Measurements from ENCODE around the gene CYP19A1. TPM values are rescaled to one million over a fixed set of nuclear protein-coding genes. Genes with fewer than 3 reads are reported as not detected.

The CYP19A1 gene
- total RNA-seq, 2 donors from 2014 or later: not detected

DNA sequence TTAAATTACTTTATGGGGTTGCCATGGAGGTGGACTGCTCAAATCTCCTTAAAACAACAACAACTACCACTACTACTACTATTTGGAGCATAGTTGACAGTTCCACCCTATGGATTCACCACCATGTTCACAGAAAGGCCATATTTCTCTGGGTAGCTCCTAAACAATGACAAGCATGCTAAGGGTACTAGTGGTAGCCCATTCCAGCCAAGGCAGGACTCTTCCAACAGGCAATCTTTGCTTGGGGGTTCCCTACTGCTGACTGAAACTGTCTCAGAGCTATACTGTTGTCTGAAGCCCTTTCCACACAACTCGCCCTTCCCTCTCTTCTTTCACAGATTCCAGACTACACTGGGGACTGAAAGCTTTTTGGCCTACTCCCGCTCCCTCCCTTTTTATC, 68.9 kb downstream of the CYP19A1 start:
- no peak overlapping the region for H3K27ac ChIP-seq
- intact Hi-C loops (cut with DNase I): no loop called here
- no peaks in the 10 kb centered on the region for H3K36me3 ChIP-seq
- H3K9me3 ChIP-seq: no peaks in the 10 kb centered on the region
- no peak for DNase-seq
- TF ChIP-seq, protein P1, sequence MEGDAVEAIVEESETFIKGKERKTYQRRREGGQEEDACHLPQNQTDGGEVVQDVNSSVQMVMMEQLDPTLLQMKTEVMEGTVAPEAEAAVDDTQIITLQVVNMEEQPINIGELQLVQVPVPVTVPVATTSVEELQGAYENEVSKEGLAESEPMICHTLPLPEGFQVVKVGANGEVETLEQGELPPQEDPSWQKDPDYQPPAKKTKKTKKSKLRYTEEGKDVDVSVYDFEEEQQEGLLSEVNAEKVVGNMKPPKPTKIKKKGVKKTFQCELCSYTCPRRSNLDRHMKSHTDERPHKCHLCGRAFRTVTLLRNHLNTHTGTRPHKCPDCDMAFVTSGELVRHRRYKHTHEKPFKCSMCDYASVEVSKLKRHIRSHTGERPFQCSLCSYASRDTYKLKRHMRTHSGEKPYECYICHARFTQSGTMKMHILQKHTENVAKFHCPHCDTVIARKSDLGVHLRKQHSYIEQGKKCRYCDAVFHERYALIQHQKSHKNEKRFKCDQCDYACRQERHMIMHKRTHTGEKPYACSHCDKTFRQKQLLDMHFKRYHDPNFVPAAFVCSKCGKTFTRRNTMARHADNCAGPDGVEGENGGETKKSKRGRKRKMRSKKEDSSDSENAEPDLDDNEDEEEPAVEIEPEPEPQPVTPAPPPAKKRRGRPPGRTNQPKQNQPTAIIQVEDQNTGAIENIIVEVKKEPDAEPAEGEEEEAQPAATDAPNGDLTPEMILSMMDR (IDR thresholded peaks at IDR 0.05): no peak
- H3K4me3 ChIP-seq: no peak overlapping the region
- H3K9ac ChIP-seq (ENCODE audit: low read depth in 2 of 2, low read length in 2 of 2): no peak overlapping the region
- peaks cover 8% of the 10 kb centered on the region for H3K27me3 ChIP-seq
- H3K4me1 ChIP-seq: peaks cover 5% of the 10 kb centered on the region

DNA sequence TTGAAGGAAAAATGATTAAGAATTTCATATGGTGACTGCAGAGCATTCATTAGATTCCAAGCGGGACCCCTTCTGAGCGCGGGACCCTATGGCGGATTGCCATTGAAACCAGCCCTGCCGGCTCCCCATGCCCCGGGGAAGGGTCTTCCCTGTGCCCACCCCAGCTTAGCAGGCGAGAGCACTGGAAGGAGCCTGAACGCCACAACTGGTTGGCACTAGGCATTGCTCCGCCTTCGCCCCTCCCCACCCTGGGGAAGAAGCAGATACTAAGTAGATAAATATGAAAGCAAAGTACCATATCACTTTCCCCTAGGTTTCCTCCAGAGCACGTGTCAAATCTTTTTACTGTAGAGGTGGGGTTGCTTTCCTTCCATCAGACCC, 70.7 kb downstream of the CYP19A1 start:
- TF ChIP-seq, protein P1 (IDR thresholded peaks at IDR 0.05): no peak
- no peak for DNase-seq
- H3K27me3 ChIP-seq: peaks cover 8% of the 10 kb centered on the region
- intact Hi-C loops (cut with DNase I): no loop called here
- H3K9me3 ChIP-seq: no peaks in the 10 kb centered on the region
- H3K36me3 ChIP-seq: no peaks in the 10 kb centered on the region
- H3K9ac ChIP-seq (ENCODE audit: low read depth in 2 of 2, low read length in 2 of 2): no peak overlapping the region
- peaks cover 5% of the 10 kb centered on the region for H3K4me1 ChIP-seq
- no peak overlapping the region for H3K27ac ChIP-seq
- peak overlapping the region; percentile 34 for H3K4me3 ChIP-seq

DNA sequence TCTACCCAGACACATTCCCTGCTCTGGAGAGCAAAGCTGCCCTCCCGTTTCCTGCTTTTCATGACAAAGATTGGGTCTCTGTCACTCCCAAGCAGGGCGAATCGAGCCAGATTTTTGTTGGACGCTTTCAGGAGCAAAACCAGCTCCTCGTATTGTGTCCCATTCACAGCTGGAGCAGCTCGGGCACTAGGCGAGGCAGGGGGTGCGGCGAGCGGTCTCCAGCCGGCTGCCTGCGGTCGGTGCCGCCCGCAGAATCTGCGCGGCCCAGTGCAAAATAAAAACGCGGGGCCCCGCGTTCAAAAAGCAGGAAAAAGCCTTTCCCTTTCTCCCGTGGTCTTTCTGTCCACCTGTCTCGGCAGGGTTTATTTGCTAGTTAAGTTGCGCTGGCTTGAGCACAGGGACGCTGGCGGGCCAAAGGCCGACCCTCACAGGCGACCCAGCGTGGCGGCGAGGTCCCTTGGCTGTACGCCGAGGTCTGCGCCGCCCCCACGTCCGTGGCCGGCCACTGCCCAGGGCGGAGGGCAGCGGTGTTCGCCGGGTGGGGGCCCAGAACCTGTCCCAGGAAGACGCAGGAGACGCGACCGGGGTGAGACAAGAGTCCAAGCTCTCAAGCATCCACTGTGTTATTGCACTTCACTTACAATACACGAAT, 71.2 kb downstream of the CYP19A1 start:
- peak overlapping the region in 1 of 2 donors; percentile 27 for H3K9ac ChIP-seq (ENCODE audit: low read depth in 2 of 2, low read length in 2 of 2)
- intact Hi-C loops (cut with DNase I): no loop called here
- DNase-seq: no peak
- H3K4me1 ChIP-seq: peaks cover 5% of the 10 kb centered on the region
- peak overlapping the region; percentile 34 for H3K4me3 ChIP-seq
- no peaks in the 10 kb centered on the region for H3K36me3 ChIP-seq
- H3K27me3 ChIP-seq: peaks cover 8% of the 10 kb centered on the region
- H3K27ac ChIP-seq: no peak overlapping the region
- TF ChIP-seq, protein P1 (IDR thresholded peaks at IDR 0.05): no peak
- no peaks in the 10 kb centered on the region for H3K9me3 ChIP-seq

DNA sequence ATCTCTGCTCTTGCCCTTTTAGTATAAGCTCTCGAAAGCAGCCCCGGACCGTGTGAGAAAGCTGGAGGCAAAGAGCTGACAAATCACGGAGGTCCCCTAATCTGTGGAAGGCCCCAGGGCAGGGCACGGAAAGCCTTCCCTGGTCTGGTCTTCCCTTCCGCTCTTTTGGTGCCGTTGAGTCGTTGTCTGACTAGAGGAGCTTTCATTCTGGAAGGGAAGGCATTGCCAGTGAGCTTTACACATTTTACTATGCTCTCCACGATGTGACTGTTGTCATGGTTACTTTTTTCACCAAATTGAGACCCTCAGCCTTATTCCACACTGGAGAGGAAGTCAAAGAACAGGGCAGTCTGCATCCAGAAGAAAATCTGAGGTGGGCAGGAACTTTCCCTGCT, 71.7 kb downstream of the CYP19A1 start:
- no peak overlapping the region for H3K27ac ChIP-seq
- TF ChIP-seq, protein P1 (IDR thresholded peaks at IDR 0.05): no peak
- peaks cover 8% of the 10 kb centered on the region for H3K27me3 ChIP-seq
- peak overlapping the region; percentile 34 for H3K4me3 ChIP-seq
- H3K36me3 ChIP-seq: no peaks in the 10 kb centered on the region
- intact Hi-C loops (cut with DNase I): no loop called here
- DNase-seq: no peak
- no peaks in the 10 kb centered on the region for H3K9me3 ChIP-seq
- H3K4me1 ChIP-seq: peaks cover 5% of the 10 kb centered on the region
- peak overlapping the region in 1 of 2 donors; percentile 15 for H3K9ac ChIP-seq (ENCODE audit: low read depth in 2 of 2, low read length in 2 of 2)

DNA sequence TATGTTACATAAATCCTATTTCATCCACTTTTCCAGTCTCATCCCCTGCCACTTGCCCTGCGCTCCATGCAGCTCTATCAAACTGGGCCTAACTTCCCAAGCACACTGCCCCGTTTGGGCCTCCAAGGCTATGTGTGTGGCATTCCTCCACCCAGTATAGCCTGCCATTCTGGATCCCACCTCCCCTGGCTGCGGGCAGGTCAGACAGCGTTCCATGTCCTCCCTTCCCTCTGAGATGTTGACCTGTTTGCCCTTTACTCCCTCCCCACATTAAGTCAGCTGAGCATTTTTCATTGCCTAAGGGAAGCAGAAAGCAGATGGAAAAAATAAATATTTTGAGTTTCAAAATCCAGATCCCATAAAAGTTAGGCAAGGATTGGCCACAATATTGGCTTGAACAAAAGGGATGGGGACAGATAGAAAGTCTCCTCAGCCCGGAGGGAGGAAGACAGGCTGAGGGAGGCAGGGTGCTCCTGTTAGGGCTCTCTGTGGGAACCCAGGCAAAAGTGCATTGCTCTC, 73.3 kb downstream of the CYP19A1 start:
- no peaks in the 10 kb centered on the region for H3K36me3 ChIP-seq
- H3K9me3 ChIP-seq: no peaks in the 10 kb centered on the region
- TF ChIP-seq, protein P1 (IDR thresholded peaks at IDR 0.05): no peak
- no peak overlapping the region for H3K9ac ChIP-seq (ENCODE audit: low read depth in 2 of 2, low read length in 2 of 2)
- H3K4me1 ChIP-seq: peaks cover 5% of the 10 kb centered on the region
- no peak overlapping the region for H3K27ac ChIP-seq
- intact Hi-C loops (cut with DNase I): no loop called here
- H3K4me3 ChIP-seq: no peak overlapping the region
- H3K27me3 ChIP-seq: peaks cover 8% of the 10 kb centered on the region
- no peak for DNase-seq
